Liver (tissue), 9 donors: ENCODE data around the gene CHN1. TPM values are rescaled to one million over a fixed set of nuclear protein-coding genes. Genes with fewer than 3 reads are reported as not detected.

Experiments used
- DNase-seq: peaks from one replicate; pipeline ENCODE4 v3.0.0-alpha.2; 2017; ENCODE audit warnings: low spot score
- H3K27ac ChIP-seq, 2 donors: one replicate each; pipeline ENCODE4 v1.7.0; 2013; ENCODE audit warnings: inconsistent platforms in 2 of 2, low read length in 2 of 2, control low read depth in 1 of 2, low read depth in 1 of 2, mild to moderate bottlenecking in 1 of 2
- H3K27me3 ChIP-seq, 4 donors: one replicate each; pipeline versions ENCODE4 v1.6.1 to v1.7.0; 2013; ENCODE audit warnings: low read length in 3 of 4, inconsistent platforms in 1 of 4, mild to moderate bottlenecking in 1 of 4, moderate library complexity in 1 of 4; ENCODE audit not compliant: control insufficient read depth in 4 of 4, insufficient read depth in 4 of 4
- H3K36me3 ChIP-seq, 4 donors: one replicate each; pipeline versions ENCODE4 v1.6.1 to v1.7.0; 2013; ENCODE audit warnings: low read length in 3 of 4, mild to moderate bottlenecking in 3 of 4, low read depth in 1 of 4, moderate library complexity in 1 of 4; ENCODE audit not compliant: control insufficient read depth in 4 of 4, insufficient read depth in 3 of 4
- H3K4me1 ChIP-seq, 4 donors: one replicate each; pipeline versions ENCODE4 v1.6.1 to v1.7.0; 2013; ENCODE audit warnings: low read length in 3 of 4, mild to moderate bottlenecking in 3 of 4, moderate library complexity in 1 of 4; ENCODE audit not compliant: control insufficient read depth in 4 of 4, insufficient read depth in 4 of 4
- H3K4me3 ChIP-seq, 3 donors: one replicate each; pipeline versions ENCODE4 v1.6.1 to v1.7.0; 2013; ENCODE audit warnings: low read length in 3 of 3, control low read depth in 1 of 3, low read depth in 1 of 3, mild to moderate bottlenecking in 1 of 3
- H3K9ac ChIP-seq, 2 donors: one replicate each; pipeline ENCODE4 v1.7.0; 2013; ENCODE audit warnings: low read length in 2 of 2, mild to moderate bottlenecking in 2 of 2, moderate library complexity in 2 of 2, control low read depth in 1 of 2, low read depth in 1 of 2
- H3K9me3 ChIP-seq, 4 donors: one replicate each; pipeline versions ENCODE4 v1.6.1 to v1.7.0; 2013; ENCODE audit warnings: low read length in 3 of 4; ENCODE audit not compliant: control insufficient read depth in 4 of 4
- CTCF ChIP-seq: fragments of 150-350 bp; IDR thresholded peaks from 2 replicates; pipeline ENCODE4 v1.5.1; 2017; ENCODE audit warnings: improper control_type of control experiment, low read depth, low read length; ENCODE audit not compliant: missing input control
- EGR1 ChIP-seq, 2 donors: IDR thresholded peaks; 2 replicates each; pipeline ENCODE4 v1.6.1; 2016 to 2018; ENCODE audit warnings: antibody characterized with exemption in 2 of 2, low read depth in 2 of 2
- FOXA1 ChIP-seq: IDR thresholded peaks from 2 replicates; pipeline ENCODE4 v1.6.1; 2016; ENCODE audit warnings: antibody characterized with exemption
- FOXA2 ChIP-seq: IDR thresholded peaks from 2 replicates; pipeline ENCODE4 v1.6.1; 2016; ENCODE audit warnings: antibody characterized with exemption
- GABPA ChIP-seq, 2 donors: IDR thresholded peaks in 1 of 2; conservative IDR thresholded peaks in 1 of 2; 2 replicates each; pipeline ENCODE4 v1.6.1; 2016; ENCODE audit warnings: antibody characterized with exemption in 2 of 2, mild to moderate bottlenecking in 1 of 2, moderate library complexity in 1 of 2
- HNF4A ChIP-seq, 2 donors: conservative IDR thresholded peaks; 2 replicates each; pipeline ENCODE4 v1.6.1; 2016; ENCODE audit warnings: antibody characterized with exemption in 2 of 2, mild to moderate bottlenecking in 2 of 2
- HNF4G ChIP-seq: IDR thresholded peaks from 2 replicates; pipeline ENCODE4 v1.6.1; 2016; ENCODE audit warnings: antibody characterized with exemption
- JUND ChIP-seq, 2 donors: IDR thresholded peaks; 2 replicates each; pipeline ENCODE4 v1.6.1; 2016; ENCODE audit warnings: antibody characterized with exemption in 2 of 2
- MAX ChIP-seq: IDR thresholded peaks from 2 replicates; pipeline ENCODE4 v1.6.1; 2016; ENCODE audit warnings: antibody characterized with exemption
- NR2F2 ChIP-seq: IDR thresholded peaks from 2 replicates; pipeline ENCODE4 v1.6.1; 2016; ENCODE audit warnings: antibody characterized with exemption
- RAD21 ChIP-seq, 2 donors: IDR thresholded peaks; 2 replicates each; pipeline ENCODE4 v1.6.1; 2016; ENCODE audit warnings: antibody characterized with exemption in 2 of 2, mild to moderate bottlenecking in 2 of 2
- REST ChIP-seq: IDR thresholded peaks from 2 replicates; pipeline ENCODE4 v1.6.1; 2016; ENCODE audit warnings: antibody characterized with exemption, mild to moderate bottlenecking
- RXRA ChIP-seq, 2 donors: IDR thresholded peaks; 2 replicates each; pipeline ENCODE4 v1.6.1; 2017 to 2018; ENCODE audit warnings: antibody characterized with exemption in 2 of 2, mild to moderate bottlenecking in 1 of 2
- SP1 ChIP-seq: IDR thresholded peaks from 2 replicates; pipeline ENCODE4 v1.6.1; 2018; ENCODE audit warnings: antibody characterized with exemption, mild to moderate bottlenecking
- TAF1 ChIP-seq: conservative IDR thresholded peaks from 2 replicates; pipeline ENCODE4 v1.6.1; 2016; ENCODE audit warnings: antibody characterized with exemption, mild to moderate bottlenecking
- YY1 ChIP-seq: IDR thresholded peaks from 2 replicates; pipeline ENCODE4 v1.6.1; 2016; ENCODE audit warnings: antibody characterized with exemption, mild to moderate bottlenecking
- ZBTB33 ChIP-seq: IDR thresholded peaks from 2 replicates; pipeline ENCODE4 v1.6.1; 2016; ENCODE audit warnings: antibody characterized with exemption
- WGBS: extraction: QIAGEN DNeasy Blood & Tissue Kit; methylation state at CpG from one replicate; pipeline ENCODE4 v1.1.7; 2013; 5-methylcytosine and 5-hydroxymethylcytosine counted together
- polyA plus RNA-seq, 2 donors: library from polyadenylated mRNA; stranded (reverse) in 1 of 2; unstranded in 1 of 2; fragments of 200-250 nt in 1 of 2; fragments of >200 nt in 1 of 2; fragmentation: Nextera tagmentation in 1 of 2; extraction: Ambion mirVana in 1 of 2; gene quantifications; one replicate each; pipeline versions ENCODE4 v1.2.1 to v1.2.3, GENCODE V29; 2013 to 2015
- total RNA-seq, 2 donors: library from RNA; depleted of rRNA; stranded (reverse); fragments of >200 nt; gene quantifications; one replicate each; pipeline ENCODE4 v1.2.3, GENCODE V29; 2014
- TF ChIP-seq, protein P1 (sequence below): IDR thresholded peaks from 2 replicates; pipeline ENCODE4 v1.6.1; 2016; ENCODE audit warnings: antibody characterized with exemption
- donor health status: healthy.
- donor health status: healthy.
- donor health status: healthy.
- donor health status: healthy.
- donor health status: healthy.

Gene CHN1
- total and polyA plus RNA-seq, 4 donors: 0.66 to 1.6 (median 1.1) TPM

- no peak for DNase-seq
- H3K36me3 ChIP-seq: no peaks in the 10 kb centered on the region
- TF ChIP-seq REST (no peak), GABPA (IDR thresholded peaks at IDR 0.05 in 1 of 2, conservative IDR thresholded peaks at IDR 0.05 in 1 of 2) (no peak), FOXA1 (no peak), CTCF (no peak), HNF4A (conservative IDR thresholded peaks at IDR 0.05) (no peak), JUND (IDR thresholded peaks at IDR 0.05) (no peak), NR2F2 (no peak), EGR1 (IDR thresholded peaks at IDR 0.05; ENCODE audit: low read depth in 2 of 2) (no peak), YY1 (no peak), MAX (no peak), RAD21 (IDR thresholded peaks at IDR 0.05) (no peak), HNF4G (no peak), FOXA2 (no peak), ZBTB33 (no peak), TAF1 (no peak), RXRA (IDR thresholded peaks at IDR 0.05) (no peak), SP1 (no peak)
- TF ChIP-seq, protein P1, sequence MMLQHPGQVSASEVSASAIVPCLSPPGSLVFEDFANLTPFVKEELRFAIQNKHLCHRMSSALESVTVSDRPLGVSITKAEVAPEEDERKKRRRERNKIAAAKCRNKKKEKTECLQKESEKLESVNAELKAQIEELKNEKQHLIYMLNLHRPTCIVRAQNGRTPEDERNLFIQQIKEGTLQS: no peak
- H3K9me3 ChIP-seq: no peaks in the 10 kb centered on the region
- H3K9ac ChIP-seq: no peak overlapping the region
- H3K27me3 ChIP-seq: no peaks in the 10 kb centered on the region
- no peak overlapping the region for H3K4me3 ChIP-seq
- no peak overlapping the region for H3K27ac ChIP-seq
- no peaks in the 10 kb centered on the region for H3K4me1 ChIP-seq
Measured at GRCh38 chr2:174873471-174873870, 131.7 kb downstream of the CHN1 start.

DNA sequence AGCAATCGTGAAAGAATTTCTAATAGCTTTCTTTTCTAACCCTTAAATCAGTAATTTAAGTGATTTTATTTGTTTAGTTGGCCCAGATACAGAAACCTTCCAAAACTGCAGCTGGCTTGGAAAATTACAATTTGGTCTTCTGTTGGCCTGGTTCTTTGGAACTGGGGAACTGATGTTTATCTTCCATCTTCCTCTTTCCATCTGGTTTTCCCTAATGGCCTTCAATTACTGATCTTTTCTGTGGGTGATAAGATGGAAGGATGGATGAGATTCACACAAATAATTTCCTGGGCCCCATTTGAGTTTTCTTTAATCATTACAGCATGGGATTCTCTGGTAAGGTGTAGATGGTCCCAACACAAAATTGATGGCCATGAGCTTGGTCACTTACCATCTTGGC lies 134.4 kb downstream of the CHN1 start:
- no peak overlapping the region for H3K9ac ChIP-seq
- no peaks in the 10 kb centered on the region for H3K9me3 ChIP-seq
- WGBS: 88% methylated on average over 1 of the region's 1 CpG
- no peak overlapping the region for H3K4me3 ChIP-seq
- H3K36me3 ChIP-seq: no peaks in the 10 kb centered on the region
- H3K27me3 ChIP-seq: no peaks in the 10 kb centered on the region
- H3K27ac ChIP-seq: no peak overlapping the region
- H3K4me1 ChIP-seq: no peaks in the 10 kb centered on the region
- DNase-seq: no peak
- no peak for TF ChIP-seq MAX
- TF ChIP-seq YY1: no peak
- no peak for TF ChIP-seq SP1
- no peak for TF ChIP-seq TAF1
- no peak for TF ChIP-seq ZBTB33
- TF ChIP-seq CTCF: no peak
- TF ChIP-seq RXRA (IDR thresholded peaks at IDR 0.05): no peak
- TF ChIP-seq EGR1 (IDR thresholded peaks at IDR 0.05; ENCODE audit: low read depth in 2 of 2): no peak
- TF ChIP-seq RAD21 (IDR thresholded peaks at IDR 0.05): no peak
- TF ChIP-seq GABPA (IDR thresholded peaks at IDR 0.05 in 1 of 2, conservative IDR thresholded peaks at IDR 0.05 in 1 of 2): no peak
- no peak for TF ChIP-seq HNF4A (conservative IDR thresholded peaks at IDR 0.05)
